GOT3 (cell line): ENCODE results near the gene CCDC167.
A peak's percentile ranks its signal among the peaks of the same experiment; 100 is the strongest.

Source experiments
- DNase-seq: peaks from one replicate; lab custom pipeline; 2025; ENCODE audit warnings: mixed read lengths; lab: John Stamatoyannopoulos, UW

CCDC167 gene

DNA sequence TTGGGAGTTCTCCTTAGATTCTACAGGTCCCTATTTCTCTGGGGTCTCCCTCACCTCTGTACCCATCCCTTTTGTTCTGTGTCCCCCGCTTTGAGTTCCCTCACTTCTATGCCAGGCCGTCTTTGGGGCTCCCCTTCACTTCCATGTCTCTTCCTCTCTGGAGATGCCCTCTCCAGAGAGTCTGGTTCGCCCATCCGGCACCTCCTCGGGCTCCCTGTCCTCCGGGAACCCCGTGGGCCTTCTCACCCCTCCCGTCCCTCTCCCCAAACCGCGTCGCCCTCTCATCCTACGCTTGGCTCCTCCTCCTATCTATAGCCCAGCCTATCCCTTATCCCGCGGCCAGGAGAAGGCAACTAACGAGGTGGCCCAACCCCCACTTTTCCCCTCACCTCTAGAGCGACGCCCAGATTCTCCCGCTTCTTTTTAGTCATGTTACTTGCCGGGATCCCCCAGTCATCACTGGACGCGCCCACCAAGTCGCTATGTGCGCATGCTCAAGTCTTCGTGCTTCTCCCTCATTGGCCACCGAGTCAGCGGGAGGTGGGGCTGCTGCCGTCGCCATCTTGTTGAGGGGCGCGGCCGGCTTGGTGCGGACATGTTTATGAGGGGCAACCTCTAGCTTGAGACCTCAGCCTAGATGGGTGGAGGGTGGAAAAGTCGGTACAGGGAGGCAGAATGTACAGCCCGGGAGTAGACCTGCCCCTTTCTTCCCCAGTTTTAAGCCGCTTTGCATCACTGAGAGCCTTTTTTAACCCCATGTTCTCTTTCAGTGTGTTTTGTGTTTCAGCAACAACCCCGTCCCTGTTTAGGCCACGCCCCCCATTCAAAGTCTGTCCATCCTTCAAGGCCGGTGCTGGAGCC is at the start of gene CCDC167:
Gene CCDC167 (minus strand): TSS at position 461 of the 861 bp plus-strand sequence. CDS start 30 bp downstream, at position 431.
- peak; percentile 84 for DNase-seq

DNA sequence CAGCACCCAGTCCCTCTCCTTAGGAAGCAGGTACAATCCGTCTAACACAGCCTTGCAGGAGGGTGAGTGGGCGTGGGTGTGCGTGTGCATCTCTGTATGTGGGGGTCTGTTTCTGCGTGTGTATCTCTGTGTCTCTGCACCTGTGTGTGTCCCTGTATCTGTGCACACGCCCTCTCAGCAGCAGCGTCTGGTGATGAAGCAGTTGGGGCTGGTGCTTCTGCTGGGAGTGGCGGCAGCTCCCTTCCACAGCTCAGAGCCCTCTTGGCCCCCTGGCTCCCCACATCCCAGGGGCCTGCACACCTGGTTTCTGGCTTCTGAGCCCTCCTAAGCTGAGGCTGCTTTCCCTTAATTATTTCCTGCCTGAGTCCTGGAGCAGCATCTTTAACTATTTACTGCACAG is 49.5 kb upstream of the CCDC167 start:
- no peak for DNase-seq

DNA sequence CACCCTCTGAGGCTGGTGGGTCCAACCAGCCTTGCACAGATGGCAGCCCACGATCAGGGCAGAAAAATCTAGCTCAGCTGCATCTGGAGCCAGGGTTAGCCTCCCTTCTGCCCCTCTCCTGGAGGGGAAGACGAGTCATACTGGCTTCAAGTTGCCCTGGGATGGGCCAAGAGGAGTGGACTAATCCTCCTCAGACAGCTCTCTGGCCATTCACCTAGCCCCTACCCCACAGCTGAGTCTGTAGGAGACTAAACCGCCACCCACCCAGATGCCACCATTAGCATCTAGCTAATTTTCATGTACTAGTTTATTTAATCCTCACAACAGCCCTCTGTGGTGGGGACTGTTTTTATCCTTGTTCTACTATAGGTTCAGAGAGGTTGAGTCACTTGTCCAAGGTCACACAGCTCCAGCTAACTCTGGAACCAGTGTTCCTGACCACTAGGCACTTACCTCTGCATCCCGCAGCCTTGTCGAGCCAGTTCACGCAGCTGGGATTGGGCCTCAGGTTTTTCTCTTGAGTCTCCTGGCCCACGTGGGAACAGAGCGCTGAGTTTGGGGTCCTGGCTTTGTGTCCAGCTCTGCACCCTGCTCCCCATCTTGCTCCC is 48.5 kb upstream of the CCDC167 start:
- DNase-seq: no peak

DNA sequence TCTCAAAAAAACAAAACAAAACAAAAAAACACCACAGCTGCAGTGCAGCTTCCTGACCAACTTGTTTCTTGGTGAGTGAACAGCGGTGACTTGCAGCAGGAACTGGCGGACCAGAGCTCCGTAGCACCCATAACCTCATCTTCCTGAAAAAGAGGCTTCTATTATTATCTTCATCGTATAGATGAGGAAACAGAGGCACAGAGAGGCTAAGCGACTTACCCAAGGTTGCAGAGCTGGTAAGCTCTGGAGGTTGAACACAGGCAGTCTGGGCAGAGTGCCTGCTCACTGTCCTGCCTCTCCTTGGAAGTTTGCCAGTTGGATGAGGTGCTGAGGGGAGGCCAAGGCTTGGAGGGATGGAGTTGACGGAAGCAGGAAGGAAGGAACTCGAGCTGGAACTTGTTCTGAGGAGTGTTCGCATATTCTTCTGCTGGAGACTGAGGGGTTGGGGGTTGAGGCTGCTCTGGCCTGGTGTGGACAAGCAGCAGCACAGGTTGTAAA is 47.9 kb upstream of the CCDC167 start:
- DNase-seq: no peak

DNA sequence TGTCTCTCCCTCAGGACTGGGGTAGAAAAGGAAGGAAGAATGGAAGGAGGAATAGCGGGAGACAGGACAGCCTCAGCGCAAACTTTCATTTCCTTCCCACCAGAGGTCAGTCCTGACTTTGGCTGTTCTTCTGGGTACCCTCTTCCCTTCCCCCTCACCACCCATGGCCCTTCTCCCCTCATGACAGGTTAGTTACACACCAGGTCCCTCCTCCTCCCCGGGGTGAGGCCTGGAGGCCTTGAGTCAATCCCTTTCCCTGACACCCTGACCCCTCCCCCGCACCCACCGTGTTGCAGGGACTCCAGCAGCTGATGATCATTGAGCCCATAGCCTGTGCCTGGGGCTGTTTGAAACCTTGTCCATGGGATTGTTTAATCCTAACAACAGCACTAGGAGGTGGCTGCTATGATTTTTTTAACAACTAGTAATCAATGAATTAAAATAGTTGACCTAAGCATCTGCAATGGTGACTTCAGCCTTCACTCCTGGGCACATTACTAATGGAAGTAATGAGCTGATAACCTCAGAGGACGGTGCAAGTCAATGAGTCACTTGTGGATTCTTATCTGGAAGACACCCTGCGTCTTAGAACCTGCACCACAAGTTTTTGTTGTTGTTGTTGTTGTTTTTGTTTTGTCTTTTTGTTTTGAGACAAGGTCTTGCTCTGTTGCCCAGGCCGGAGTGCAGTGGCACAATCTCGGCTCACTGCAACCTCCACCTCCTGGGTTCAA is 46.6 kb upstream of the CCDC167 start:
- no peak for DNase-seq

DNA sequence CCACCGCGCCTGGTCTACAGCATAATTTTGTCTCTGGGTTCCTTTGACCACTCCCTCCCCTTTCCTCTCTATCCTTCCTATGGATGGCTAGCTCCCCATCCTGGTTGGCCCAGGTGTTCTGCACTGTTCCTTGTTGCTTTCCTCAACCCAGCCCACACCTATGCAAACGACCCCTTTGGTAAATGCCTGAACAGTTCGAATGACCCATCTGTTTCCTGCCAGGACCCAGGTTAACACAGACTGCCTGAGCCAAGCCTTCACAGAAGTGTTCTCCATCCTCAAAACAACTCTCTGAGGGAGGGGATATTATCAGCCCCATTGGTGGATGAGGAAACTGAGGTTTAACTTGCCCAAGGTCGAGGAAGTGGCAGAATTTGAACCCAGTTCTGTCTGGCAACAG is 44.8 kb upstream of the CCDC167 start:
- no peak for DNase-seq

DNA sequence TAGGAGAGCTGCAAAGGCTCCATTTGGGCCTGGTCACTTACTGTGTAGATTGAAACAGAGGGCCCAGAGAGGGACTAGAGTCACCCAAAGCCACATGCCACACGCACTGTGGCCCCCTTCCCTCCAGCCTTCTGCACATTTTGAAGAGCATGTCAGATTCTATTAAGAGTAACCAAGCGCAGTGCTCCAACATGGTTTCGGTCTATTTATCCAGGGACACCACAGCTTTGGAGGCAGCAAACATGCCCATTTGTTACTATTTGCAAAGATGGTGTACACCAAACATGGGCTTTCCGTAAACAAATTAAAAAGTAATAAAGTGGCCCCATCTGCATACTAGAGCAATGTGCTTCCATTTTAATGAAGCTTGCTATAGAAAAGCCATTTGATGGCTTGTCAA is 43.7 kb upstream of the CCDC167 start:
- no peak for DNase-seq

DNA sequence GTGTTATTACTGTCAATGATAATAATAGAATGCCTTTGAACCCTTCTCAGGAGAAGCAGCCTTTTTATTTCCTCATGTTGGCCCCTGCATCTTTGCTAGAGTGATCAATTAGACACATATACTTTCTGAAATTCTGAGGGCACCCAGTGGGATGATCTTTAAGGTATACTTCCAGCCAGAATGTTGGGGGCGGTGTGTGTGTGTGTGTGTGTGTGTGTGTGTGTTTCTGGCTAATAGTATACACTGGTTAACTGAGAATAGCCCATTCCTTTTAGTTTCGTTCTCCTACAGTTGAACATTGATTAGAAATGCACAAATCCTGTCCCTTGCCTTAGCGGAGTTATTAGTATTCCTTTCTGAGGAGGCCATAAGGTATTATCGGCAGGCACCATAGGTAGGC is 41.7 kb upstream of the CCDC167 start:
- no peak for DNase-seq

DNA sequence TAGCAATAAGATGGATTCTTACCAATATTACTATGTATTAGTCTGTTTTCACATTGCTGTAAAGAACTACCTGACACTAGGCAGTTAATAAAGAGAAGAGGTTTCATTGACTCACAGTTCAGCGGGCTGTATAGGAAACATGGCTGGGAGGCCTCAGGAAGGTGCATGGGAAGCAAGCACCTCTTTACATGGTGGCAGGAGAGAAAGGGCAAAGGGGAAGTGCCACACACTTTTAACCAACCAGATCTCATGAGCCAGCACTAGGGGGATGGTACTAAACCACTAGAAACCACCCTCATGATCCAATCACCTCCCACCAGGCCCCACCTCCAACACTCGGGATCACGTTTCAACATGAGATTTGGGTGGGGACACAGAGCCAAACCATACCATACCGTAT is 40.7 kb upstream of the CCDC167 start:
- DNase-seq: no peak

DNA sequence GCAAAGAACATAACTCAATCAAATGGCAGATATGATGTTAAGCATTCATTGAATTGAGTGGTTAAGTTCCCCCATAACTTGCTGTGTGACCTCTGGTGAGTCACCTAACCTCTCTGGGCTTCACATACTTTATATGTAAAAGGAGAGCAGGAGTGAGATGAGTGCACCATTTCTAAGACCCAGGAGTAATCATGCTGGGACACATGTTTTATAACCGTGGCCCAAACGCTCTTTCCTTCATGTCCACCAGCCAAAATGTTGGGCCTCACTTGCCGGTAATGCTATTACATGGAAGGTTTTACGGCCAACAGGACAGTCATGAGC is 40.3 kb upstream of the CCDC167 start:
- DNase-seq: no peak

DNA sequence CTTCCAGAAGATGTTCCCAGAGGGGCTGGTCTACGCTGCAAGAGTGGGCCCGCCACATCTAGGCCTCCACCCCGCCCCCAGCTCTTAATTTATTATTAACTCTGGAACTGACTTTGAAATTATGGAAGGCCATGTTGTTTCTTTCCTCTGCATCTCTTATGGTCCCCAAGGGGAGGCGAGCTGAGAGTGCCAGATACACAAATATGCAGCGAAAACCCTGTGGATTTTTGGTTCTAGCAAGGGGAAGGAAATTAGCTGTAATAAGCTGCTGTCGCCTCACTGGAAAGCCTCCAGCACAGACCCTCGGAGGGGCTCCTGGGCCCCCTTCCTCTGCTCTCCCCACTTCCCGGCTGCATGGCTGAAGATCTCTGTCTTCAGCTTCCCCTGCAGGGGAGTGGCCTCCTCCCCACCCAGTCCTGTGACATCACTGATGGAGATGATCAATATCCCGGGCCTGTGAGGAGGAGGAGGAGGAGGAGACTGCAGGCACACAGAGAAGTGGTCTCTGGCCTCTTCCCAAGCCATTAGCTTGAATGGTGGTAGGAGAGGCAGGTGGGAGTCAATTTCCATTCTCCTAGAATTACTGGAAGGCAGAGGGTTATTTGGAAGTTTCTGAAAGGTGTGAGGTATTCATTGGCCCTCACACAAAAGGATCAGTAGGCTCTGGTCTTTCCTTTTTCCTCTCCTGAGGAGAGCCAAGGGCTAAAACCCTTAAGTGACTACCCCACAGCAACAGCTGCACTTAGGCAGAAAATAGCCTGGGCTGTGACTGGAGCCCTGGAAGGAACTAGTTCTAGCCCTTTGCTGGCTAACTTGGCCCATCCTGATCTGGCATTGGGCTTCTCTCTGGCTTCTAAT is 39.7 kb upstream of the CCDC167 start:
- DNase-seq: no peak

DNA sequence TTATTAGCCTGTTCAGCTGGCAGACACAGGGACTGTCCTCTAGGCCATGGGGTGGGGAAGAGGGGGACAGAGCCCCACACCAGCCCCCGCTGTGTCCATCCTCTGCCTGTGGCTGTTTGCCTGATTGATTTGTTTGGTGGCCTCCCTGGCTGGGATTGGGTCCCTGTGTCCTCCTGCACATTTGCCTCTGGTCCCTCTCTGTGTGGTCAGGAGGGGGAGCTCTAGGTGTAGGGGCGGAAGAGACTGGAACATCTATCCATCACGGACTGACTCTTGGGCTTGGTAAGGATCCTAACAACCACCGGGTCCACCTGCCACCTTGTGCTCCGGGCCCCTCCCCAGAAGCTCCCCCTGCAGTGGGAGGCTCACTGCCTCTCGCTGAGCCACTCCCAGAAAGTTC is 38.4 kb upstream of the CCDC167 start:
- DNase-seq: no peak

DNA sequence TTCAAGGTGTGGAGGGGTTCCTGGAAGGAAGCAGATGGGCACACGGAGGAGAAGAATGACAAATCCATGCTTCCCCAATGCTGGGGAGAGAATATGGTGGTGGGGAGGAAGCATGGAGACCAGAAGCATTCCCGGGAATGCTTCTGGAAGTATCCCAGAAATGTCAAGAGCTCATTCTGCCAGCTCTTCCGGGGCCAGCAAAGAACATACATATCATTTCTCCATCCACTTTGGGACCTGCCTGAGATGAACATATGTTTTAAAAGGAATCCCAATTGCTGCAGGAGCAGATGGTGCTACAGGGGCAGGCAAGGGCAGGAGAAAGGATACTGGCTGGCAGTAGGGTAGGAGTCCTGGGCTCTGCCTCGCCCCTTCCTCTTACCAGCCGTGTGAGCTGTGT is 37.9 kb upstream of the CCDC167 start:
- DNase-seq: no peak

DNA sequence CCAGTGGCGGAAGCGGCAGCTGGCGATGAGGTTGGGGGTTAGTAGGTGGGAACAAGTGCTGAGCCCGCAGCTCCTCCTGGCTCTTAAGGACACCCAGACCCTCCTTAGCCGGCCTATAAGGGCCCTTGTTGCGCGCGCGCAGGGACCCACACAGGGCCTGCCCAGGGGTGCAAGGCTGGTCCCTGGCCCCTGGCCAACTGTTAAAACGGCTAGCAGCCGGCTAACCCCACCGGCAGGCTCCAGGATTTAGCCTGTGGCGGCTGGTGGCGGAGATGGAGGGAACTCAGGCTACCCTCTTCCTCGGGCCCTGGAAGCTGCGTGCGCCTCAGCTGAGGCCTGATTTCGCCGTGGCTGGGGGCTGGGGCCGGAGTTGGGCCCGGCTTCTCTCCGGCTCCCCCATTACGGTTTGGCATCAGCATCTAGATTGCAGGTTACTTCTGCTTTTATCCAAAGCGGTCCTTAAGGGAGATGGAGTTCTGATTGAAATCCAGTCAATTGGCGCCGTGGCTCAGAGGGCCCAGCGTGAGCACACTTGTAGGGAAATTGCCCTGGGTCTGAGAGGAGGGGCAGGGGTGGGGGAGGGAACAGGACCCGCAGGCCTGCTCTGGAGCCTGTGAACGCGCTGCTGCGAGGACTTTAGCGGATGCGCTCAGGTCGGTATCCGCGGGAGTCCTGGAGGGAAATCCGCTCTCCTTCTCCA is 36.9 kb upstream of the CCDC167 start:
- DNase-seq: no peak

DNA sequence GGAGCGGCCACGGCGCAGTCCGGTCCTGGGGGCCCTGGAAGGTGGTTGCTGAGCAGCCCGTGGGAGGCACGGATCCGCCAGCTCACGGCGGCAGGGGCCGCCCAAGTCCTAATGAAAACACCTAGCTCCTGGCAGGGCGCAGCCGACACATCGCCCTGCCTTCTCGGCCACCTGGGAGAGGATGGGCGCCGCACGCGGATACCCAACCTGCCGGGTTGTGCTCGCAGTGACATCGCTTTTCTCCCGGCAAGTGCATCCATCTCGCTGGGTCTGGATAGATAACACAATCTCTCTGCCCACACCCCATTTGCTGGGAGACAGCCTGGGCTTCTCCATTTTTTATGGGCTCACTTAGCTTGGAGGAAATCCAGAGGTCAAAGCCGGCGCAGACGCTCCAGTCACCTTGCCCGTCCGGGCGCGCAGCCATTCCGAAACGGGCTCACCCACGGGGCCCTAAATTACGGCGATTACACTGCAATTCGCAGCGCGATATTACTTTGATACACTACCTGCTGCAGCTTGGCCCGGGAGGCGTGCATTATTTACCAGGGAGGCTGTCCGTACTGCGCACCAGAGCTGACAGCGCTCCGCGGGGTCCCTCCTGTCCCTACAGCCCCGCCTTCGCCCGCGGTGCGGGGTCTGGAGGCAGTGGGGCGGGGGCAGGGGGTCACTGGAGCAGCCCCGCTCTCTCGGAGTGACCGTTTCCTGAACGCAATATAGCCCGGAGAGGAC is 36.2 kb upstream of the CCDC167 start:
- no peak for DNase-seq

DNA sequence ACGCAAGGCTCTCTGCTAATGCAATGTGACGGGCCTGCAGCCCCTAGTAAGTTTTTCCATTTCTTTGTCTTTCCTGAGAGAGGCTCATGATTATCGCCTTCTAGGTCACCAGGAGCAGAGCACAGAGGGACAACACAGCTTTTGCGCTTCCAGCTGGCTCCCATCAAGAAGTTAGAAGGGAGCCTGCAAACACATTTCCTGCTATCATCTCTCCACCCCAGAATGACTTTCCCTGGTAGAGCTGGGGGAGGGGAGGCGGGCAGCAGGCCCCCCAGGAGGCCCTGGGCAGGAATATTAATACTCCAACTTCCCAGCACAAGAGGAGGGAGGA is 35.7 kb upstream of the CCDC167 start:
- DNase-seq: no peak

DNA sequence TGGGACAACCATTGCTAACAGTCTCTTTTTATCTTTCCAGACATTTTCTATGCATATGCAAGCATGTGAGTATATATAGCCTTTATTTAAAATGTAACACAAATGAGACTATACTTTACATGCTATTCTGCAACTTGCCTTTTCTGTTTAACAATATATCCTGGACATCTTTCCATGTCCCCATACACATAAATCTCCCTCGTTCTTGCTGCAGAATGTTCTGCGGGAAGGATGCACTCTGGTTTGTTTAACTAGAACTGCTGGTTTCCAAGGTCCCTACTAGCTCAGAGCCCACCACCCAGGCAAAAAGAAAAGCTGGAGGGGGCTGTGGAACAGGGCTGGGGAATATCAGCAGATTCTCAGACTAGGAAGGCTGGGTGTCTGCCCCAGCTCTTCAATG is 35.2 kb upstream of the CCDC167 start:
- no peak for DNase-seq

DNA sequence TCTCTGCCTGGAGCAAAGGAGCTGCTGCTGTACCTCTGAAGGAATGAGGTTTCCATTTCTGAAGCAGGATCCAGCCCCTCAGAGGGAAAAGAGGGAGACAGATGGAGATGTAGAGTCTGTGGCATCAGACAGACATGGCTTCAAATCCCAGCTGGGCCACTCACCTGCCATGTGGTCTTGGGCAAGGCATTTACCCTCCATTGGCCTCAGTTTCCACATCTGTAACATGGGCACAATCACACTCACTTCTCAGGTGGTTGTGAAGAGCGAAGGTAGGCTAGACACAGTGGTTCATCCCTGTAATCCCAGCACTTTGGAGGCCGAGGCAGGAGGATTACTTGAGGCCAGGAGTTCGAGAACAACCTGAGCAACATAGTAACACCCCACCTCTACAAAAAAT is 32.4 kb upstream of the CCDC167 start:
- DNase-seq: no peak

DNA sequence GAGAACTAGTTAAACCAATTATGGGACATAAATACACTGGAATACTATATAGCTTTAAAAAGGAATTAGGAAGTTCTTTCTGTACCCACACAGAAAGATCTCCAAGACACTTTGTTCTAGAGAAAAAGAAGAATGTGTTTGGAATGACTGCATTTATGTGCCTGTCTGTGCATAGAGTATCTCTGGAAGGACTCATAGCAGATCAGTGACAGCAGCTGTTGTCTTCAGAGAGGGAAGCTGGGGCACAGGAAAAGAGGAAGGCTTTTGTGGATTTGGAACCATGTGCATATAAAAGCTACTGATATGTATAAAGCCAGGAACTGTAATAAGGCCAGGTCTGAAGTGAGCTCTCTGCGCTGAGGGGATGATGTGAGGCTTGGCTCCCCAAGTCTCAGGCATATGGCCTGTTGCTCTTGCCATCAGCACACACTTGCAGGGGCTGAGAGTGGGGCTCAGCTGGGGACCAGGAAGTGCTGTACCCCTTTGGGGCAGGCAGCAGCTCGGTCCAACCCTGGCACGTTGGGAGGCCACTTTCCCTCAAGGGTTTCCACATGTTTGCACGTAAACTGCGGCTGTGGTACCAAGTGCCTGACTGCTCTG is 31.8 kb upstream of the CCDC167 start:
- no peak for DNase-seq

DNA sequence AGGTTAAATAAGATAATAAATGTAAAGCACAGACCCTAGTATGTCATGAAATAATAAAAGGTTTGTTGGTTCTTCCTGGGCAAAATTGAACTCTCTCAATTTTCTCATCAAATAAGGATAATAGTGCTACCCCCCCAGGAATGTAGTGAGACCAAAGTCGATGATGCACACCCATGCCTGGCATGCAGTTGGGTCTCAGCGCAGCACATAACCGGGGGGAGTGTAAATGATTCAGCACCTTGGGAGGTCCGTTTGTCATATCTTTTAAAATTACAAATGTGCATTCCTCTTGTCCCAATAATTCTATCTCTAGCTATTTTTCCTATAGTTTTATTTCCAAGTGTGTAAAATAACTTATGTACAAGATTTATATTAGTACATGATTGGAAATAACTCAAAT is 31.3 kb upstream of the CCDC167 start:
- DNase-seq: no peak
